ENCODE data around the gene ITFG1.
"Not testable (repeated sequence)": the region's sequence is repeated elsewhere in the genome, so short reads cannot be mapped to it uniquely, and the experiment has no call there.

Gene ITFG1

DNA sequence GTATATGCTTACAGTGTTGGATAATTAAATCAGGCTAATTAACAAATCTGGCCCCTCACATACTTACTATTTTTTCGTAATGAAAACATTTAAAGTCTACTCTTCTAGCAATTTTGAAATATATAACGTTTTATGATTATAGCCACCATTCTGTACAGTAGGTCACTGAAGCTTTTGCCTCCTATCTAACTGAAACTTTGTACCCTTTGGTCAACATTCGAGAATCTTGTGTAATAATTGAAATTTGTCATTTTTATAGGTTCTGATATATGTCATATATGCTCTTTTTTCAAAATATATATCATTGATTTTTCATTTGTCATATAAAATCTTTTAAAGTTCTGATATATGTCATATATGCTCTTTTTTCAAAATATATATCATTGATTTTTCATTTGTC lies 12.9 kb upstream of the ITFG1 start:
- no peak for TF ChIP-seq ZFX (IDR thresholded peaks at IDR 0.05)
- H3K27ac ChIP-seq = no peak overlapping the region

DNA sequence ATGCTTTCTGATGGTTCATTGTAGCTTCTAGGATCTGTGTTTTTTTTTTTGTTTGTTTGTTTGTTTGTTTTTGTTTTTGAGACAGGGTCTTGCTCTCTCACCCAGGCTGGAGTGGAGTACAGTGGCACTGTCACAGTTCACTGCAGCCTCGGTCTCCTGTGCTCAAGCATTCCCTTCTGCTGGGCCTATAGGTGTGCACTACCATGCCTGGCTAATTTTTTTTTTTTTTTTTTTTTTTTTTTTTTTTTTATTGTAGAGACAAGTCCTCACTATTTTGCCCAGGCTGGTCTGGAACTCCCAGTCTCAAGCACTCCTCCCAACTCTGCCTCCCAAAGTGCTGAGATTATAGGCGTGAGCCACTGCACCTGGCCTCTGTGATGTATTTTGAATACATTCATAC lies 12.1 kb upstream of the ITFG1 start:
- H3K27ac ChIP-seq = not testable (repeated sequence)

DNA sequence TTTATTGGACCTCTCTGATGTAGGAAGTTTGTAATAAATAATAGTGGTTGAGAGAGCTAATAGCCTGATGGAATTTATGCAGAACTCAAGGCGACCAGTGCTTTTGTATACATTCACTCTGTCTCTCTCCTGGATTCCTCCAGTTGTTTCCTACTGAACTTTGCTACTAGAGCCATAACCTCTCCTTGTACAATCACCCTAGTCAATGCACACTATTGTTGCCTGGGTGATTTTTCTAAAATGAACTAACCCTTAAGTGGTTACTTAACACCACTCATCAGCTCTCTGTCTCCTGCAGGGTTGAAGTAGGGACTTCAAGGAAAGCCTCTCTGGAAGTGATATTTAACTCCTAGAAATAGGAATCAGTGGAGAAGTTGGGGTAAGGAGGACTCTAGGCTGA lies 9.9 kb upstream of the ITFG1 start:
- no peak overlapping the region for H3K27ac ChIP-seq
- TF ChIP-seq, protein P1, sequence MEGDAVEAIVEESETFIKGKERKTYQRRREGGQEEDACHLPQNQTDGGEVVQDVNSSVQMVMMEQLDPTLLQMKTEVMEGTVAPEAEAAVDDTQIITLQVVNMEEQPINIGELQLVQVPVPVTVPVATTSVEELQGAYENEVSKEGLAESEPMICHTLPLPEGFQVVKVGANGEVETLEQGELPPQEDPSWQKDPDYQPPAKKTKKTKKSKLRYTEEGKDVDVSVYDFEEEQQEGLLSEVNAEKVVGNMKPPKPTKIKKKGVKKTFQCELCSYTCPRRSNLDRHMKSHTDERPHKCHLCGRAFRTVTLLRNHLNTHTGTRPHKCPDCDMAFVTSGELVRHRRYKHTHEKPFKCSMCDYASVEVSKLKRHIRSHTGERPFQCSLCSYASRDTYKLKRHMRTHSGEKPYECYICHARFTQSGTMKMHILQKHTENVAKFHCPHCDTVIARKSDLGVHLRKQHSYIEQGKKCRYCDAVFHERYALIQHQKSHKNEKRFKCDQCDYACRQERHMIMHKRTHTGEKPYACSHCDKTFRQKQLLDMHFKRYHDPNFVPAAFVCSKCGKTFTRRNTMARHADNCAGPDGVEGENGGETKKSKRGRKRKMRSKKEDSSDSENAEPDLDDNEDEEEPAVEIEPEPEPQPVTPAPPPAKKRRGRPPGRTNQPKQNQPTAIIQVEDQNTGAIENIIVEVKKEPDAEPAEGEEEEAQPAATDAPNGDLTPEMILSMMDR (conservative IDR thresholded peaks at IDR 0.05) = no peak
- TF ChIP-seq ZFX (IDR thresholded peaks at IDR 0.05) = no peak

DNA sequence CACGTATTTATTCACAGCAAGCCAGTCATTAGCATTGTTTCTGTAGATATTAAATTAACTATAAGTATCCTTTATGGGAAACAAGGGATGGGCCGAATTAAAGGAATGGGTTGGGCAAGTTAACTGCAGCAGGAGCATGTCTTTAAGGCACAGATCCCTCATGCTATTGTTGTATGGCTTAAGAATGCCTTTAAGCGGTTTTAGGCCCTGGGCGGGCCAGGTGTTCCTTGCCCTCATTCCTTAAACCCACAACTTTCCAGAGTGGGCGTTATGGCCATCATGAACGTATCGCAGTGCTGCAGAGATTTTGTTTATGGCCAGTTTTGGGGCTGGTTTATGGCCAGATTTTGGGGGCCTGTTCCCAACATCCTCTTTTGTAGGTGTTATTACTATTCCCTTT lies 9.3 kb upstream of the ITFG1 start:
- no peak overlapping the region for H3K27ac ChIP-seq
- TF ChIP-seq ZFX (IDR thresholded peaks at IDR 0.05) = no peak
- TF ChIP-seq, protein P1 (conservative IDR thresholded peaks at IDR 0.05) = no peak

GRCh38 chr16:47469227-47469626 lies 8.4 kb upstream of the ITFG1 start:
- no peak overlapping the region for H3K27ac ChIP-seq

DNA sequence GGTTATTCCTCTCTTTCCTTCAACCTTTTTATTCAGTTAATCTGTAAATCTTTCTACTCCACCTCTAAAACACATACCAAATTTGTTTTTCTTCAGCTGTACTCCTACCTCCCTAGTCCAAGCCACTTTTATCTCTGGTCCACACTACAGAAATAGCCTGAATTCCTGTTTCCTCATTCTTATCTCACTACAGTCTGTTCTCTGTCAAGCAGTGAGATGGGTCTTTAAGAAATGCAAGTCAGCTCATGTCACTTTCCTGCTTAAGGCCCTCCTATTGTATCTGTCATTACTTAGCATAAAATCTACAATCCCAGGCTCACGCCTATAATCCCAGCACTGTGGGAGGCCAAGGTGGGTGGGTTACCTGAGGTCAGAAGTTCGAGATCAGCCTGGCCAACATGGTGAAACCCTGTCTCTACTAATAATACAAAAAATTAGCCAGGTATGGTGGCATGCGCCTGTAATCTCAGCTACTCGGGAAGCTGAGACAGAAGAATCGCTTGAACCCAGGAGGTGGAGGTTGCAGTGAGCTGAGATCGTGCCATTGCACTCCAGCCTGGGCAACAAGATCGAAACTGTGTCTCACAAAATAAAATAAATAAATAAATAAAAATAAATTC lies 7.3 kb upstream of the ITFG1 start:
- H3K27ac ChIP-seq = not testable (repeated sequence)

More at GRCh38 chr16:47469227-47469626, 8.4 kb upstream of the ITFG1 start:
- no peak for TF ChIP-seq ZFX (IDR thresholded peaks at IDR 0.05)
- TF ChIP-seq, protein P1 (conservative IDR thresholded peaks at IDR 0.05) = no peak

DNA sequence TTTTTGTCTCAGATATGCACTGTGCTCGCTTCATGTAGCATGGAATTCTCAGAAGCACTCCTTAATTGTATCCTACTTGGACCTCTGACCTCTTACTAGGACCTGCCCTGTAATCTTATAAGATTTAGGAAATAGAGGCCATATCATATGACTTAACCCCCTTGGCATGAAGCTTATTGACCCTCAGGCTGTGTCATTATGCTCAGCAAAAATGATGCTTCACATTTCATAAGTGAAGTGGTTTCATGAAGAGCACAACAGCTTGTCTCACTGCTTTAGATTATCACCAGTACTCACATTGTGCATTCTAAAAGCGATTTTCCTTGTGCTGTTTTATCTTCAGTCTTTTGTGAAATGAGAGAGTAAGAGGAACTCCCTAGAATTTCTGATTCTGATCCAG lies 6.6 kb upstream of the ITFG1 start:
- TF ChIP-seq, protein P1 (conservative IDR thresholded peaks at IDR 0.05) = no peak
- TF ChIP-seq ZFX (IDR thresholded peaks at IDR 0.05) = no peak

DNA sequence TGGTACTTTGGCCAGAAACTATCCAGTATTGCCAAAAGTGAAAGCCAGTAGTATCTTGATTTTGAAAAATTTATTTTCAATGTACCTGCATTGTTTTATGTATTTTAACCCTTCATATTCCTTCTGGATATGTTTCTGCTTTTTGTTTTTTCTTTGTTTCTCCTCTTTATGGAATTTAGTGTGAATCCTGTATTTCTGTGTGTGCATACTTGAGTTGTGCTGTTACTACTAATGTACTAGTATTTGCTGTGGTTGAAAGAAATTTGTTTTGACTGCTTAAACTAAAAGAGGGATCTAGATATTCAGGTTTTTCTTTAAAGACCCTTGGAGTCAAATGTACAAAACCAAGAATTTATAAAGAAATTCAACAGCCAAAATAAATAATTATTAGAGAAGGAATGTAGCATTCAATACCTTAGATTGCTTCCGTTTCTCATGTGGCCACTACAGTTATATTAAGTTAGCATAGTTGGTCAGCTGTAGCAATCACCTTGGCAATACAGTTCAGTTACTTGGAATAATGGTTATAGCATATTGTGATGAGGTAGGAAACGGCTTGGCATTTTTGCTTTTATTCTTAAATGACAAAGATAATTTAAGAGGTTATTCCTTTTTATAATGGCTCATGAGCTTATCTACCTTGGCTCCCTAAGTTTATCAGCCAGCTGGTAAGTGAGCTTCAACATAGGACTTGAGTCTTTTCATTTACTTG lies 5.2 kb upstream of the ITFG1 start:
- H3K27ac ChIP-seq = no peak overlapping the region
- TF ChIP-seq, protein P1 (conservative IDR thresholded peaks at IDR 0.05) = no peak
- no peak for TF ChIP-seq ZFX (IDR thresholded peaks at IDR 0.05)

More for the DNA sequence above, 6.6 kb upstream of the ITFG1 start:
- no peak overlapping the region for H3K27ac ChIP-seq

Measured in C4-2B (cell line).